SK-N-SH (cell line): ENCODE results near the gene ATXN10. TPM values are rescaled to one million over a fixed set of nuclear protein-coding genes. Genes with fewer than 3 reads are reported as not detected.

ENCODE experiments used
- CTCF ChIA-PET: fragments of 300-600, 350-600 bp; formaldehyde crosslinking; extraction: SDS; loops from one replicate; lab custom pipeline; 2021; lab: Yijun Ruan, JAX
- POLR2A ChIA-PET: fragments of 350-600 bp; sonication (Branson Sonifier 250); formaldehyde crosslinking; extraction: SDS; loops from one replicate; lab custom pipeline; 2020; ENCODE audit warnings: antibody characterized with exemption, inconsistent platforms; lab: Yijun Ruan, JAX
- DNase-seq: peaks from one replicate; pipeline ENCODE4 v3.0.0; 2012
- H2AFZ ChIP-seq: fragments of 200-600 bp; sonication (generic); 2 replicates; pipeline ENCODE4 v1.8.1; 2016; ENCODE audit warnings: antibody characterized with exemption, mild to moderate bottlenecking, low read depth
- H3F3A ChIP-seq: fragments of 200-600 bp; sonication (generic); replicated peaks from 2 replicates; pipeline ENCODE3; 2016; ENCODE audit warnings: antibody characterized with exemption, mild to moderate bottlenecking; ENCODE audit not compliant: insufficient read depth
- H3K27ac ChIP-seq, 2 experiments: fragments of 200-500 bp in 1 of 2; fragments of 200-600 bp in 1 of 2; sonication (Bioruptor generic) in 1 of 2; sonication (generic), shearing (Covaris generic) in 1 of 2; 2 replicates each; pipeline versions ENCODE4 v1.5.1 to v1.6.1; 2014 to 2016; ENCODE audit warnings: low read depth in 2 of 2, inconsistent platforms in 1 of 2, low read length in 1 of 2, mild to moderate bottlenecking in 1 of 2, mixed read lengths in 1 of 2
- H3K27me3 ChIP-seq: fragments of 200-600 bp; sonication (generic), shearing (Covaris generic); 2 replicates; pipeline ENCODE4 v1.6.1; 2016; ENCODE audit warnings: mixed run types; ENCODE audit not compliant: insufficient read depth
- H3K36me3 ChIP-seq, 2 experiments: fragments of 200-500 bp in 1 of 2; fragments of 200-600 bp in 1 of 2; sonication (Bioruptor generic) in 1 of 2; sonication (generic) in 1 of 2; replicated peaks in 1 of 2; 2 replicates each; pipeline versions ENCODE3 to v1.5.1; 2014 to 2016; ENCODE audit warnings: low read length in 1 of 2, mild to moderate bottlenecking in 1 of 2; ENCODE audit not compliant: insufficient read depth in 2 of 2, control insufficient read depth in 1 of 2
- H3K4me1 ChIP-seq, 2 experiments: fragments of 200-500 bp in 1 of 2; fragments of 200-600 bp in 1 of 2; sonication (Bioruptor generic) in 1 of 2; sonication (generic), shearing (Covaris generic) in 1 of 2; 2 replicates each; pipeline versions ENCODE4 v1.5.1 to v1.6.1; 2014 to 2016; ENCODE audit warnings: low read depth in 1 of 2, low read length in 1 of 2, mixed run types in 1 of 2; ENCODE audit not compliant: insufficient read depth in 2 of 2, control insufficient read depth in 1 of 2
- H3K4me2 ChIP-seq: fragments of 200-600 bp; sonication (generic), shearing (Covaris generic); 2 replicates; pipeline ENCODE4 v1.6.1; 2017; ENCODE audit warnings: mixed run types
- H3K4me3 ChIP-seq, 2 experiments: fragments of 200-500 bp in 1 of 2; fragments of 200-600 bp in 1 of 2; sonication (Bioruptor generic) in 1 of 2; sonication (generic), shearing (Covaris generic) in 1 of 2; 2 replicates each; pipeline versions ENCODE4 v1.5.1 to v1.8.1; 2014 to 2016; ENCODE audit warnings: low read depth in 2 of 2, inconsistent platforms in 1 of 2, low read length in 1 of 2, mild to moderate bottlenecking in 1 of 2, mixed read lengths in 1 of 2, moderate library complexity in 1 of 2
- H3K79me2 ChIP-seq: fragments of 200-600 bp; sonication (generic); 2 replicates; pipeline ENCODE4 v1.8.1; 2017; ENCODE audit warnings: mild to moderate bottlenecking; ENCODE audit not compliant: insufficient read depth
- H3K9ac ChIP-seq: fragments of 200-600 bp; sonication (generic); 2 replicates; pipeline ENCODE4 v1.6.1; 2017; ENCODE audit warnings: mixed run types
- H3K9me2 ChIP-seq: fragments of 200-600 bp; sonication (generic); 2 replicates; pipeline ENCODE4 v1.6.1; 2017; ENCODE audit warnings: mixed run types
- H3K9me3 ChIP-seq: fragments of 200-600 bp; sonication (generic); 2 replicates; pipeline ENCODE4 v1.6.1; 2017; ENCODE audit warnings: mixed run types, mild to moderate bottlenecking, moderate library complexity
- H4K20me1 ChIP-seq: fragments of 200-600 bp; sonication (generic); 2 replicates; pipeline ENCODE4 v1.6.1; 2017; ENCODE audit warnings: mild to moderate bottlenecking, mixed run types; ENCODE audit not compliant: insufficient read depth
- ELF1 ChIP-seq: IDR thresholded peaks from 2 replicates; pipeline ENCODE4 v1.4.0; 2012
- EZH2phosphoT487 ChIP-seq: fragments of 200-600 bp; sonication (generic); IDR thresholded peaks from 2 replicates; pipeline ENCODE4 v1.6.1; 2017; ENCODE audit warnings: low read depth, mixed run types, mild to moderate bottlenecking, antibody characterized with exemption, moderate library complexity, borderline replicate concordance
- FOSL2 ChIP-seq: IDR thresholded peaks from 2 replicates; pipeline ENCODE4 v1.4.0; 2012; ENCODE audit warnings: low read depth, mild to moderate bottlenecking, moderate library complexity, borderline replicate concordance
- GABPA ChIP-seq: IDR thresholded peaks from 2 replicates; pipeline ENCODE4 v1.4.0; 2012; ENCODE audit warnings: low read depth, mild to moderate bottlenecking
- JUND ChIP-seq: IDR thresholded peaks from 2 replicates; pipeline ENCODE4 v1.4.0; 2012
- NRF1 ChIP-seq: IDR thresholded peaks from 2 replicates; pipeline ENCODE4 v1.6.1; 2012; ENCODE audit warnings: low read depth, mild to moderate bottlenecking, low read length
- RAD21 ChIP-seq: IDR thresholded peaks from 2 replicates; pipeline ENCODE4 v1.6.1; 2012; ENCODE audit warnings: mild to moderate bottlenecking, low read length
- RCOR1 ChIP-seq: fragments of 150-350 bp; IDR thresholded peaks from 2 replicates; pipeline ENCODE4 v1.6.1; 2017; ENCODE audit warnings: antibody characterized with exemption, low read length
- RXRA ChIP-seq: IDR thresholded peaks from 2 replicates; pipeline ENCODE4 v1.4.0; 2012; ENCODE audit warnings: low read depth, mild to moderate bottlenecking, borderline replicate concordance
- SIN3A ChIP-seq: IDR thresholded peaks from 2 replicates; pipeline ENCODE4 v1.6.1; 2012; ENCODE audit warnings: low read depth, mild to moderate bottlenecking, low read length, moderate library complexity, borderline replicate concordance
- SMC3 ChIP-seq: IDR thresholded peaks from 2 replicates; pipeline ENCODE4 v1.6.1; 2012; ENCODE audit warnings: low read depth, low read length, improper control_type of control experiment
- TAF1 ChIP-seq: IDR thresholded peaks from 2 replicates; pipeline ENCODE4 v1.6.1; 2012; ENCODE audit warnings: low read depth, mild to moderate bottlenecking, low read length, moderate library complexity, borderline replicate concordance
- TCF12 ChIP-seq: IDR thresholded peaks from 2 replicates; pipeline ENCODE4 v1.4.0; 2012
- TEAD4 ChIP-seq: IDR thresholded peaks from 2 replicates; pipeline ENCODE4 v1.4.0; 2012; ENCODE audit warnings: mild to moderate bottlenecking, borderline replicate concordance; ENCODE audit not compliant: insufficient read depth
- YY1 ChIP-seq: IDR thresholded peaks from 2 replicates; pipeline ENCODE4 v1.4.0; 2012; ENCODE audit warnings: low read depth, mild to moderate bottlenecking
- WGBS: methylation state at CpG from one replicate; pipeline ENCODE4 v1.1.6; 2017; ENCODE audit warnings: low lambda C conversion rate; 5-methylcytosine and 5-hydroxymethylcytosine counted together
- polyA plus RNA-seq, 3 experiments: library from polyadenylated mRNA; depleted of rRNA; stranded (reverse); fragments of >200 nt; gene quantifications; 2 replicates each; pipeline ENCODE4 v1.2.3, GENCODE V29; 2012
- TF ChIP-seq, protein P1 (sequence below): IDR thresholded peaks from 2 replicates; pipeline ENCODE4 v1.4.0; 2012; ENCODE audit warnings: low read depth
- TF ChIP-seq, protein P2 (sequence below): IDR thresholded peaks from 2 replicates; pipeline ENCODE4 v1.4.0; 2012; ENCODE audit warnings: low read depth, borderline replicate concordance
- TF ChIP-seq, protein P3 (sequence below): fragments of 200-600 bp; sonication (generic); IDR thresholded peaks from 2 replicates; pipeline ENCODE4 v1.6.1; 2017; ENCODE audit warnings: antibody characterized with exemption, mild to moderate bottlenecking, moderate library complexity
- TF ChIP-seq, protein P4 (sequence below): IDR thresholded peaks from 2 replicates; pipeline ENCODE4; 2012

The ATXN10 gene
- polyA plus RNA-seq, 1 of the 3 experiments (the other 2 are of a cell fraction): 202 TPM

DNA sequence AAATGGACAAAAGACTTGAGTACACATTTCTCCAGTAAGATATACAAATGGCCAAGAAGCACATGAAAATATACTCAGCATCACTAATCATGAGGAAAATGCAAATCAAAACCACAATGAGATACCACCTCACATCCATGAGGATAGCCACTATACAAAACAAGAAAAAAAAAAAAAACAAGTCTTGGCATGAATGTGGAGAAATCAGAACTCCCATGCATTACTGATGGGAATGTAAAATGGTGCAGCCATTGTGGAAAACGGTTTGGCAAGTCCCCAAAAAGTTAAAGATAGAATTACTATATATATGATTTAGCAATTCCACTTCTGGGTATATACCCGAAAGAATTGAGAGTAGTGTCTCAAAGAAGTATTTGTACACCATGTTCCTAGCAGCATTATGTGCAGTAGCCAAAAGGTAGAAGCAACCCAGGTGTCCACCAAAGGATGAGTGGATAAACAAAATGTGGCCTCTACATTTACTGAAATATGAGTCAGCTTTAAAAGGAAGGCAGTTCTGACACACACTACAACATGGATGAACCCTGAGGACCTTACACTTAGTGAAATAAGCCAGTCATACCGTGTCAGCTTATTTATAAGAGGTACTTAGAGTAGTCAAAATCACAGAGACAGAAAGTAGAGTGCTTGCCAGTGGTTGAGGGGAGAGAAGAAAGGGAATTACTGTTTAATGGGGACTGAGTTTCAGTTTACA, 159.1 kb downstream of the ATXN10 start:
- no peak overlapping the region for H3K4me2 ChIP-seq
- no peak for TF ChIP-seq ELF1
- no peak for TF ChIP-seq EZH2phosphoT487
- TF ChIP-seq TCF12: no peak
- TF ChIP-seq SIN3A: no peak
- TF ChIP-seq, protein P1, sequence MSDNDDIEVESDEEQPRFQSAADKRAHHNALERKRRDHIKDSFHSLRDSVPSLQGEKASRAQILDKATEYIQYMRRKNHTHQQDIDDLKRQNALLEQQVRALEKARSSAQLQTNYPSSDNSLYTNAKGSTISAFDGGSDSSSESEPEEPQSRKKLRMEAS: no peak
- TF ChIP-seq RXRA: no peak
- no peak for TF ChIP-seq TEAD4
- TF ChIP-seq TAF1: no peak
- TF ChIP-seq NRF1: no peak
- no peak for TF ChIP-seq RCOR1
- TF ChIP-seq GABPA: no peak
- TF ChIP-seq YY1: no peak
- TF ChIP-seq FOSL2: no peak
- TF ChIP-seq, all 33 proteins: peak for 0
- Histone ChIP-seq H3K36me3 (peaks cover 32 to 39% of the 10 kb centered on the region in 2 experiments), H3K4me3 (no peak overlapping the region), H3K79me2 (no peaks in the 10 kb centered on the region), H3K9me2 (no peaks in the 10 kb centered on the region), H4K20me1 (no peaks in the 10 kb centered on the region), H3K27ac (peak overlapping the region in 1 of 2 experiments; percentile 18; a peak in 1 of 4 replicates), H3K9me3 (no peaks in the 10 kb centered on the region), H3K27me3 (no peaks in the 10 kb centered on the region), H3K4me1 (no peaks in the 10 kb centered on the region; a peak in 1 of 4 replicates), H2AFZ (no peak overlapping the region), H3K9ac (no peak overlapping the region), H3F3A (peaks cover 34% of the 10 kb centered on the region)
- POLR2A ChIA-PET: no interaction called here
- 79% methylated on average over 3 of the region's 3 CpGs for WGBS
- no peak for DNase-seq
- CTCF ChIA-PET: interaction anchor here (1.0 to 1.1 kb wide), 3 partner anchors 33 to 253 kb away, joined by 3 to 5 read pairs (median 3); no protein-coding TSS in a partner anchor

DNA sequence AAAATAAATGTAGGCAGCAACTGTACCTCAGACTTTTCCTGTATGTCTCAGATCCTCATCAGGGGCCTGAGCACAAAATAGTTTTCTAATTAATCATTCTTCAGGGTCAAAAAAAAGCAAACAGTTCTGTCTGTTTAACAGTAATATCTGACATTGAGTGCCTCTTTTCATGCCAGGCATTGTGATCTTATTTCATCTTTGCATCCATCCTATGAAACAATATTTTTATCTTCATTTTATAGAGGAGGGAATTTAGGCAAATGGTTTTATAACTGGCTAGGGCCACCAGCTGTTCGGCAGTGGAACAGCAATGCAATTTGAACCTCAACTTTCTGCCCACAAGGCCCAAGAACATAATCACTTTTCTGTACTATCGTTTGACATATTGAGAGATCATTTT, 159.8 kb downstream of the ATXN10 start:
- CTCF ChIA-PET: interaction anchor here (1.0 to 1.1 kb wide), 5 partner anchors 9 to 254 kb away, joined by 3 to 5 read pairs (median 3); no protein-coding TSS in a partner anchor
- no peak overlapping the region for H2AFZ ChIP-seq
- H3K27ac ChIP-seq: no peak overlapping the region
- no peaks in the 10 kb centered on the region for H4K20me1 ChIP-seq
- no peaks in the 10 kb centered on the region for H3K27me3 ChIP-seq
- POLR2A ChIA-PET: no interaction called here
- no peak overlapping the region for H3K4me2 ChIP-seq
- H3K36me3 ChIP-seq: peaks cover 32 to 36% of the 10 kb centered on the region in 2 experiments
- H3K9me3 ChIP-seq: no peaks in the 10 kb centered on the region
- no peaks in the 10 kb centered on the region for H3K9me2 ChIP-seq
- H3K4me1 ChIP-seq: no peaks in the 10 kb centered on the region; a peak in 1 of 4 replicates
- H3F3A ChIP-seq: peaks cover 33% of the 10 kb centered on the region
- no peak overlapping the region for H3K9ac ChIP-seq
- no peak for DNase-seq
- H3K79me2 ChIP-seq: no peaks in the 10 kb centered on the region
- 90% methylated on average over 2 of the region's 2 CpGs for WGBS
- H3K4me3 ChIP-seq: no peak overlapping the region
- TF ChIP-seq RAD21 (peak; percentile 50), SMC3 (peak; percentile 41; the same call in 1 of the 2 replicates), FOSL2 (0 out of 2 replicates have a peak, but pooled peaks have one; percentile 3), JUND (peak; percentile 16; the same call in 1 of the 2 replicates), TEAD4 (no peak)
- TF ChIP-seq, protein P2, sequence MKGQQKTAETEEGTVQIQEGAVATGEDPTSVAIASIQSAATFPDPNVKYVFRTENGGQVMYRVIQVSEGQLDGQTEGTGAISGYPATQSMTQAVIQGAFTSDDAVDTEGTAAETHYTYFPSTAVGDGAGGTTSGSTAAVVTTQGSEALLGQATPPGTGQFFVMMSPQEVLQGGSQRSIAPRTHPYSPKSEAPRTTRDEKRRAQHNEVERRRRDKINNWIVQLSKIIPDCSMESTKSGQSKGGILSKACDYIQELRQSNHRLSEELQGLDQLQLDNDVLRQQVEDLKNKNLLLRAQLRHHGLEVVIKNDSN: no peak
- TF ChIP-seq, protein P3, sequence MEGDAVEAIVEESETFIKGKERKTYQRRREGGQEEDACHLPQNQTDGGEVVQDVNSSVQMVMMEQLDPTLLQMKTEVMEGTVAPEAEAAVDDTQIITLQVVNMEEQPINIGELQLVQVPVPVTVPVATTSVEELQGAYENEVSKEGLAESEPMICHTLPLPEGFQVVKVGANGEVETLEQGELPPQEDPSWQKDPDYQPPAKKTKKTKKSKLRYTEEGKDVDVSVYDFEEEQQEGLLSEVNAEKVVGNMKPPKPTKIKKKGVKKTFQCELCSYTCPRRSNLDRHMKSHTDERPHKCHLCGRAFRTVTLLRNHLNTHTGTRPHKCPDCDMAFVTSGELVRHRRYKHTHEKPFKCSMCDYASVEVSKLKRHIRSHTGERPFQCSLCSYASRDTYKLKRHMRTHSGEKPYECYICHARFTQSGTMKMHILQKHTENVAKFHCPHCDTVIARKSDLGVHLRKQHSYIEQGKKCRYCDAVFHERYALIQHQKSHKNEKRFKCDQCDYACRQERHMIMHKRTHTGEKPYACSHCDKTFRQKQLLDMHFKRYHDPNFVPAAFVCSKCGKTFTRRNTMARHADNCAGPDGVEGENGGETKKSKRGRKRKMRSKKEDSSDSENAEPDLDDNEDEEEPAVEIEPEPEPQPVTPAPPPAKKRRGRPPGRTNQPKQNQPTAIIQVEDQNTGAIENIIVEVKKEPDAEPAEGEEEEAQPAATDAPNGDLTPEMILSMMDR: peak; percentile 53
- TF ChIP-seq, protein P4, sequence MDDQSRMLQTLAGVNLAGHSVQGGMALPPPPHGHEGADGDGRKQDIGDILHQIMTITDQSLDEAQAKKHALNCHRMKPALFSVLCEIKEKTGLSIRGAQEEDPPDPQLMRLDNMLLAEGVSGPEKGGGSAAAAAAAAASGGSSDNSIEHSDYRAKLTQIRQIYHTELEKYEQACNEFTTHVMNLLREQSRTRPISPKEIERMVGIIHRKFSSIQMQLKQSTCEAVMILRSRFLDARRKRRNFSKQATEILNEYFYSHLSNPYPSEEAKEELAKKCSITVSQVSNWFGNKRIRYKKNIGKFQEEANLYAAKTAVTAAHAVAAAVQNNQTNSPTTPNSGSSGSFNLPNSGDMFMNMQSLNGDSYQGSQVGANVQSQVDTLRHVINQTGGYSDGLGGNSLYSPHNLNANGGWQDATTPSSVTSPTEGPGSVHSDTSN: peak; percentile 24; the same call in 1 of the 2 replicates
